Measurements from ENCODE around the gene CTIF.

The CTIF gene

DNA sequence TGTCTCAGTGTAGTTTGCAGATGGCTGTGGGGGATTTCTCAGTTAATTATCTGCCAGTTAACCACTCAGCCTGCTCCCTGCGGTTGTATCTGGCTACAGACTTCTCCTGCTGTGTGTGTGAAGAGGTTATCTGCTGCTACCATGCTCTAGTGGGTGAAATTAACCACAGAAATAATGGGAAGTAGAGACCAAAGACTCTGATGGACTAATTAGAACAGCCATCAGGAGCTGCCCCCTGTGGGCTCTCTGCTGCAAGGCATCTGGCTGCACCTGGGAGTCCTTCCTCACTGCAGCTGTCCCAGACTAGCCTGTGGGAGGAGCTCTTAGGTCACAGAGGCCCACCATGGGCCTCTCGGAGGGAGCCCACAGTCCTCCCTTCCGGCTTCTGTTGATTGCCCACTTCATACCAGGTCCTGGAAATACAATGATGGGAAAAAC, 66.6 kb downstream of the CTIF start:
- DNase-seq = peak; percentile 96

DNA sequence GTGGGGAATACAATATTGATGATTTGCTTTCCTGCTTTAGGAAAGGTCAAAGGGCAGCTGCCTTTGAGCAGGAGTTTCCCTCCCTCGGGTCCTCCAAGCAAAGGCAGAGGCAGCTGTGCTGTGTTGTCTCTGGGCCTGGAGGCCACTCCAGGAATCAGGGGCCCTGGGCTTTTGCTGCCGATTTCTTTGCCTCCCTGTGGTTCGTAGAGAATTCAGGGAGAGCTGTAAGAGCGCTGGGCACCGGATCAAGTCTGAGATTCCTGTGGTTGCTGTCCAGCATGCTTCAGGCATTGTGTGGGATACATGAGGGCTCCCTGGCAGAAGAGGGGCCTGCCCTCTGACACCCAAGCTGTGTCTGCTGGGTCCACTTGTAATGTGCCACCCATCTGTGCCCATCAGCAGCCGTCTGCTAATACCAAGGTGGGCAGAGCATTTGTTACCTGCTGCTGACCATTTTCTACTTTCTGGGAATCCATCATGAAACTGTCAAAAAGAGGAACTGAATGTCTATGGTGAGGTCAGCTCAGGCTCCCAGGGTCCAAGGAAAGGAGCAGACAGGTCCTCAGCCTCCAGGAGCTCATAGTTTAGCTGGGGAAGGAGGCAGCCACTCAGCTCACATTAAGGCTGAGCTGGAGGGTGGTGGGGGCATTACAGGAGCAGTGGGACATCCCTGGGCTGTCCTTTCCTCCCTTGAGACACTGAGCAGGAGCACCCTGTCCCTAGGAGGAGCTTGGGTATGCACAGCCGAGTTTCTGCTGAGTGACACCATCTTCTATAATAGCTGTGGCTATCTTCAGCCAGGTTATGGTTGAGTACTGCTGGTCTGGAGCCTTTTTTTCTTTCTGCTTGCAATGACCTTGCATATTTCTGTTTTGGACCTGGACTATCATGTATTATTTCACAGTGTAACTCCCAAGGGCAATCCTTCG, 68.5 kb downstream of the CTIF start:
- peak; percentile 34 for DNase-seq

- no peak for DNase-seq
These were observed 69.8 kb downstream of the CTIF start for GRCh38 chr18:48608581-48608980.

DNA sequence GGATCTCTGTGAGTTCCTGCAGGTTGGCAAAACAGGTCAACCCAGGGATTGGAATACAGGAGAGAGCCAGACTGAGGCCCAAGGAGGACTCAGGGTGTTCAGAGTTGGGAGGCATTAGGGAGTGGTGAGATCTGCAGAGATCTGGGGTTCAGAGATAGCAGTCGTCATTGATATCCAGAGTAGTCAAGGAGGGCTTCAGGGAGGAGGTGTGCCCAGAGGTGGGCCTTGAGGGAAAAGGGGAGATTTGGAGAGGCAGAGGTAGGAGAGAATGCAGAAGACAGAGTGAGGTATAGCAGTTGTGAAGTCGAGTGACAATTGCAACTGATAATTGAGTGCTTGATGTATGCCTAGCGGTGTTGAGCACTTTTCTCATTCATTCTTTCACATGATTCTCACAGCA, 70.3 kb downstream of the CTIF start:
- DNase-seq = no peak

GRCh38 chr18:48609820-48610815, 71.3 kb downstream of the CTIF start:
- no peak for DNase-seq

GRCh38 chr18:48611203-48611602, 72.4 kb downstream of the CTIF start:
- no peak for DNase-seq

GRCh38 chr18:48611785-48612480, 73.1 kb downstream of the CTIF start:
- DNase-seq = no peak

DNA sequence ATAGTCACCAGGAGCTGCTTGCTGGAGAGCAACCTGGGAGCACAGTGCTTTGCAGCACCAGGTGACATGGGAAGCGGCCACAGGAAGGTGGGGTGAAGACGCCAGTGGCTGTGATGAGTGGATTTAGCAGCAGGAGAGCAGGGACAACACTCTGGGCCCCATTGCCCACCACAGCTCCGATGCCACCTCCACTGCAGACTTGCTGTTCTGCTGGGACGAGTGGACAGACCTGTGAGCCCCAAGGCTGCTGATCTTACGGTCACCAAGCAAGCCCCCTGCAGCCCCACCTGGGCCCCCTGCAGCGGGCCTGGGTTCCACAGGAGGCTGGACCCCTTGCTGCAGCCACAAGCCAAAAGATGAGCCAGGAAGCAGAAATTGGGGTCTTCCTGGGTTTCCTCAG, 73.7 kb downstream of the CTIF start:
- DNase-seq = no peak

DNA sequence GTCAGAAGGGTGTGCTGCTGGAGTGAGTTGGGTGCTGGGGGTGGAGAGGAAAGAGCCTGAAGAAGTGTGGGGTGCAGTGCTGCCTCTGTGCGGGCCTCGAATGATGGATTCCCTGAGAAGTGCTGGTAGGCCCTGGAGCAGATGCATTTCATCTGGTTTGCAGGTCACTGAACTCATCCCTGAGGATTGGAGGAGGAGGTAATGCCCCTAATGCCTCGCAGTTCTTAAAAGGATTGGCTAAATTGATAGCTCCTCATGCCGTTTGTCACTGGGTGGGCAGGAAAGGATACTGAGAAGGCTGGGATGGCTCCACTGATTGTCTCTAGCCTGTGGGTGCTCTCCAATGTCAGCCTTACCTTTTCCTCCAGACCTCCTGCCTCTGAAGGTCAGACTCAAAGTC, 74.1 kb downstream of the CTIF start:
- no peak for DNase-seq

- DNase-seq = no peak
These were observed 75.0 kb downstream of the CTIF start for GRCh38 chr18:48613589-48614404.

DNA sequence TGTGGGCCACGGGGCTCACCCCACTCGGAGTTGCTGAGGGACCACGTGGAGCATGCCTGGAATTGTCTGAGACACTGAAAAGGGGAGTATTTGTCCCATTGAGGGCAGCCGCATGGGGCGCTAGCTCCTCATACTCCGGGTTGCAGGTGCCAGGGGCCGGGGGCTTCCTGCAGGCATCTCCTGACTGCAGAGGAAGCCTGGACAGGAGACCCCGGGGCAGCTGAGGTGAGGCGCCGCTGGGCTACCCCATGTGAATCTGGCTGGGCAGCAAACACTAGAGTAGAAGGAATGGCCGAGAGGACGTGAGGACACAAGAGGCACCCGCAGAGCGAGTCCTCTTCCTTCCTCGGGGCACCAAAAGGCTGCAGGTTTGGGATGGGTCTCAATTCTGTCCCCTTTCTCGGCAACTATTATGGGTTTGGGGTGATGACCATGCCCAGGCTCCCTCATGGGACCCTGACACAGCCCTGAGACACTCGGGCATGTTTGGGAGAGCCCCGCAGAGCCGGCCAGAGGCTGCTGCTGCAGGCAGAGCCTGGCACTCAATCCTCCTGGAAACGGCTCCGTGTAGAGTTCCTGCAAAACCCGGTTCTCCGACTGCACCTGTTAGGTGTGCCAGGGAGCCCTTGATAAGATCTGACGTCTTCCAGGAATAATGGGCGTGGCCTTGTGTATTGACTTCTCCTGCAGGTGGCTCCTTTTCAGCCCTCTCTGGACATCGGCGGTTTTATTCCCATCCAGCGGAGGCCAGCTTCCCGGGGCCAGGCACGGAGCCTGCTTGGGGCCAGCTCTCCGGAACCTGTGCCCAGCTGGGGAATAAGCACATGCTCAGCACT, 77.0 kb downstream of the CTIF start:
- DNase-seq = no peak

DNA sequence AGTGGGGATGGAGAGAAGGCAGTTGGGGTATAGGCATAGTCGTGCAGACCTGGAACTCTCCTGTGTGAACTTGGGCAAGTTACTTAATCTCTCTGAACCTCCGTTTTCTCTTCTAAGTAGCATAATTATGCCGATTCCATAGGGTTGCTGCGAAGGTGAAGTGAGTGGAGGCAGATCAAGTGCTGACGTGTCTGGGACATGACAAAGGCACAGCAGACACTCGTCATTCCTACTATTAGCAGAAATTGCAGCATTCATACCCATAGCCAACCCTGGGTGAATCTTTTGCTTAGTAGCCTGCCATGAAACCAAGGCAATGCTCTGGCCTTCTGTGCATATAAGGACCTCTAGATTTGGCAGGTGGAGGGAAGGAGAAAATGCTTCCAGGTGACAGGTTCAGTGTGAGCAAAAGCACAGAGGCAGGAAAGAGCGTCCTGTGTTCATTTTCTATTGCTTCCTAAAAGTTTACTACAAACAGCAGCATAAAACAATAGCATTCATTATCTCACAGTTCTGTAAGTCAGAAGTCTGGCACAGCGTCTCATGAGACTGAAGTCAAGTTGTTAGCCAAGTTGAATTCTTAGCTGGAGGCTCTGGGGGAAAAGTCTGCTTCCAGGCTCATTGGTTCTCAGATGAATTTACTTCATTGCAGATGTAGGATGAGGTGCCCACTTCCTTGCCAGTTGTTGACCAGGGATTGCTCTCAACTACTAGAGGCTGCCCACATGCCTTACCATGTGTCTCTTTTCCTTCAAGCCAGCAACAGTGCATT, 77.8 kb downstream of the CTIF start:
- no peak for DNase-seq

DNA sequence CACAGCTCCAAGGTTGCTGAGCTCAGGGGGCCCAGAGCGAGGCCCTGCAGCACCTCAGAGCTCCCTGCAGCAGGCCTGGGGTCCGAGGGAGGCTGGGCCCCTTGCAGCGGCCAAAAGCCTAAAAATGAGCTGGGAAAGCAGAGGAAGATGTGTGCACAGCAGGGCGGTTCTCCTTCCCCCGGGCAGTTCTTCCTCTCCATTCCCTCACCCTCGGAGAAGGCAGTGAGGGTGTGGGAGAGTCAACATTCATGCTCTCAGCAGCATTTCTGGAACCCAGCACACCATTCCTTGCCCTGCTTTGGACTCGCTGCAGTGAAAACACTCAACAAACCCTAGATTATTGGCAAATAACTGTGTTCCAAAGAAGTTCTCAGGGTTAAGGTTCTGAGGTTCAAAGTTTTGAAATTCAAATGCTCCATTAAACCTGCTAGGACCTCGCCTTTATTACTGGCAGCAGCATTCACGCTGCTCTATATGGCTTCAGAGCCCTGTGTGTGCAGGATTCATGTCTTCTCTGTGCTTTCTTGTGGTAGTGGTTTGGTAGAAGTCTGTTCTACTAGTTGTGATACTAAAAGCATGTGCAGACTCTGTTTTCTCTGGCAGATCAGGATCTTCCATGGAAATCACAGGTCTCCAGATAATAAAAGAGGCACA, 79.1 kb downstream of the CTIF start:
- no peak for DNase-seq

DNA sequence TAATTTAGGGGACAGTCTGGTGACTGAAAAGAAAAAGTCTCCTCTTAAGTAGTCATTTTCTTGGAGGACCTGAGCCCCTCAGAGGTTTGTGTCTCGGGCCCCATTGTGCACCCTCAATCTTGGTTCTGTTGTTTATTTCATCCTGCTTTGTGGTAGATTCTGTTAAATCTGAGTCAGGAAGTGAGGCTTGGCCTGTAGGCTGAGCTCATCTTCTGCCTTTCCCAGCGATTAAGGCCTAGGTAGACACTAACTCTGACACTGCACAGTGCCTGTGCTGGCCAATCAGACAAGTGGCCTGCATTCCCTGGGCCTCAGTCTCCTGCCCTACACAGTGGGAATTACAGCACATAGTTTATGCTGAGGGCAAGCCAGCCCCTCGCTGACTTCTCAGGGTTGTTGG, 80.2 kb downstream of the CTIF start:
- DNase-seq = no peak

- no peak for DNase-seq
These were observed 80.7 kb downstream of the CTIF start for GRCh38 chr18:48619501-48619900.

DNA sequence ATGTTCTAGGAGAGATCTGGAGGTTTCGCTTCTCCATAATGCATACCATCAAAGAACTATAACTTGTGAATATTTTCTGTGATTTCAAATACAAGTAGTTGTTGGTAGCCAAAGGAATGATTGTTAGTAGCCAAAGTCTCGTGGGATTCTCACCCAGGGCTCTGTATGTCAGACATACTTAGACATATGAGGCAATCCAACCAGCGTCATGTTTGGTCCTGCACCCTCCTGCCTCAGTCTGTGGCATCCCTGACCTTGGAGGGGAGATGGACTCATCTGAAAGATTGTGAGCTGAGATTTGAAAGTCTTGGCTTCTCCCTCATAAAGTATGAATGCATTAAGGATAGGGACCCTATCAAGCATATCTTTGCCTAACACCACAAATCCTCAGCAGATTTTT, 81.2 kb downstream of the CTIF start:
- DNase-seq = no peak

- DNase-seq = no peak
These were observed 82.4 kb downstream of the CTIF start for GRCh38 chr18:48621240-48621639.

- no peak for DNase-seq
These were observed 83.2 kb downstream of the CTIF start for GRCh38 chr18:48621815-48622555.

DNA sequence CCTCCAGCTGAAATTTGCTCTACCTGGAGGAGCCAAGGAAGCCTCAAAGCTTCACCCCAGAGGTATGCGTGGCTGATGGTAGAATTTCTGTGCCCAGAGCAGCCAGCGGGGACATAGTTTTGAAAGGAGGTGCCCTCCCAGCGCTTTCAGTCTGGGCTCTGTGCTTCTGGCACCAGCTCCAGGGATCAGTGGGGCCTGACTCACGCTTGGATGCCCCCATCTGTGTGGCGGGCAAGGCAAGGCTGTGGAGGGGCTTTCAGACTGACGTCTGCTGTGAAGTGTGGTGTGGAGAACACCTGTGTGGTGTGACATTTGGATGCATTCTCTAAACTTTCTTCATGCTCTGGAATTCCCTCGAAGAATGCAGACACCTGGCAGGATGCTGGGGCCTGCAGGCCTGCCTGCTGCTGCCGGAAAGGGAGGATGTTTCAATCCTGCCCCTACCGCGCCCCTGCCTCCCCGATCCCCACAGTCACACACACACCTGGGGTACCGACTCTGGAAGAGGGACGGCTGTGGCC, 84.1 kb downstream of the CTIF start:
- no peak for DNase-seq

Data from OCI-M1 (cell line).